HG02840 (cell line): Measurements from ENCODE around the gene NRCAM.

ENCODE experiments used
- ATAC-seq: cut with Tn5 transposase; IDR thresholded peaks from one replicate; pipeline ENCODE4 v1.9.1; 2021; ENCODE audit warnings: mild to moderate bottlenecking, moderate library complexity, moderate number of reproducible peaks; ENCODE audit not compliant: unreplicated experiment, low FRiP score

NRCAM gene

DNA sequence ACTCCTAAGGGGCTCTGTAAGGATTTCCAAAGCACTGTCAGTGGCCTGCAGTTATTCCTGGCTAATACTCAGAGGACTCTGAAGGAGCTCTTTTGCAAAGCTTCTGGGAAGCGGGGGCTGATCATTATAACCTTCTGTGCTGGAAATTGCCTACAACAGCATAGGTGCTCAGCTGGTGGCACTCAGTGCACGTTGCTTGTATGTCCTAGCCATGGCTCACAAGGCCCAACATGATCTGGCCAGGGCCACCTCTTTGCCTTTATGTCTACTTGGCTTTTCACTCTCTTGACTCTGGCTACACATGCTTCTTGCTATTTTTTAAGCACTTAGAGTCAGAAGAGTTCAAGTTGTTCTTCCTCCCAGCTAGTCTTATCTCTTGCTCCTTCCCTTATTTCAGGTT, 343.6 kb downstream of the NRCAM start:
- no peak for ATAC-seq

- no peak for ATAC-seq
These were observed 346.9 kb downstream of the NRCAM start for GRCh38 chr7:108109221-108109908.

DNA sequence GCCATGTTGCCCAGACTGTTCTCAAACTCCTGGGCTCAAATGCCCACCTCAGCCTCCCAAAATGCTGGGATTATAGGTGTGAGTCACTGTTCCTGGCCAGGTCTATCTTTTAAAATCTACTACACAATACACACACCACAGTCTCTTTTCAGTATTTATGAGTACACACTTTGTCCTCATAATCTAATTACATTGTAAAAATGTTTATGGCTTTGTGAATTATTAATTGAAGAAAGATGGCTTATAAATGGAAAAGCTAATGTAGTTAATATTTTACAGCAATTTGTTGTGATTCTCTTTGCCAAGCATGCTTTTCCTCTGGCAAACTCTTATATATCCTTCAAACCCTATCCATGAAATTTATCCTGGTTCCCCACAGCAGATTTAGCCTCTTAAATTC, 348.1 kb downstream of the NRCAM start:
- no peak for ATAC-seq

DNA sequence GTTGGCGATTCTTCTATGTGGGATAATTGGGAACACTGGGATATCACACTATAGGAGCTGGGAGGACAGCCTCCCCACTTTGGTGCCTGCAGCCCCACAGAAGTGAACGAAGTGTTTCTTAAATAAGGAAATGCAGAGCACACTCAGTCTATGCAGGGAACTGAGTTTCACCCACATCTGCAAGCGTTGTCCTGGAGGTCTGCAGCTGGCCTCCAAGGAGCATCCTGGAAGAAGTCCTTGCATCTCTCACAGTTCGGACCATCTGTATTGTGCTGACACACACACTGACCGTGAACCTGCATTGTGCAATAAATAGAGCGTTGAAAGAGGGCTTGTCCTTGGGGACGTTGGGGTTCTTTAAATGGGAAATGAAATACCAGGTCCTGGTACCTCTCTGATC, 351.9 kb downstream of the NRCAM start:
- no peak for ATAC-seq

GRCh38 chr7:108103558-108104298, 352.5 kb downstream of the NRCAM start:
- ATAC-seq = no peak

GRCh38 chr7:108102671-108103312, 353.4 kb downstream of the NRCAM start:
- ATAC-seq = no peak

GRCh38 chr7:108101759-108102158, 354.5 kb downstream of the NRCAM start:
- ATAC-seq = no peak

GRCh38 chr7:108099713-108100112, 356.5 kb downstream of the NRCAM start:
- ATAC-seq = no peak

DNA sequence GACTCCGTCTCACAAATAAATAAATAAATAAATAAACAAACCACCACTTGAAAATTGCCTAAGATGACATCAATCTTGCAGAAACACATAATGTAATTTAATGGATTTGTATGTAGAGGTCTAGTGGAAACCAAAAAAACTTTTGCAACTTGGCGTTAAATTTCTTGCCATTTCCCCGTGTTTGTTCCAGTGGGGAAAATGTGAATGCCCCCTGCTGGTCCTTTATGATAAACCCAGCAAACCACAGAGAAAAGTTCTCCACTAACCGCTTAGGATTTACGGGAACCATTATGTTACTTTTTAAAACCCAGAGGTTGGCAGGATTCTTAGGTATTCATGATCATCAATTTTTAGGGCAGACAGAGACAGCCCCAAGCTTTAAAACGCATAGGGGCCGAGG, 358.5 kb downstream of the NRCAM start:
- ATAC-seq = no peak
